H9 (cell line): ENCODE results near the gene RRP36. TPM values are rescaled to one million over a fixed set of nuclear protein-coding genes. Genes with fewer than 3 reads are reported as not detected.
A peak's percentile ranks its signal among the peaks of the same experiment; 100 is the strongest.

Source experiments
- DNase-seq: peaks from one replicate; pipeline ENCODE4 v3.0.0-alpha.2; 2017
- H2AFZ ChIP-seq: one replicate; pipeline ENCODE4 v1.6.1; 2013; ENCODE audit warnings: mild to moderate bottlenecking, low read length, control low read depth, moderate library complexity
- H2AK5ac ChIP-seq: 2 replicates; pipeline ENCODE4 v1.6.1; 2013; ENCODE audit warnings: low read length, control low read depth, mixed read lengths; ENCODE audit not compliant: insufficient read length
- H2BK120ac ChIP-seq: one replicate; pipeline ENCODE4 v1.6.1; 2013; ENCODE audit warnings: low read depth, mild to moderate bottlenecking, low read length, control low read depth, inconsistent platforms; ENCODE audit not compliant: poor library complexity, severe bottlenecking
- H2BK12ac ChIP-seq: 2 replicates; pipeline ENCODE4 v1.6.1; 2013; ENCODE audit warnings: low read length, control low read depth, mixed read lengths, low read depth; ENCODE audit not compliant: insufficient read length
- H2BK15ac ChIP-seq: 2 replicates; pipeline ENCODE4 v1.6.1; 2013; ENCODE audit warnings: low read depth, low read length, control low read depth
- H2BK20ac ChIP-seq: one replicate; pipeline ENCODE4 v1.6.1; 2013; ENCODE audit warnings: low read depth, mild to moderate bottlenecking, low read length, control low read depth, inconsistent platforms; ENCODE audit not compliant: poor library complexity, severe bottlenecking
- H2BK5ac ChIP-seq: 2 replicates; pipeline ENCODE4 v1.6.1; 2013; ENCODE audit warnings: low read length, control low read depth, mixed read lengths; ENCODE audit not compliant: insufficient read length
- H3K14ac ChIP-seq: 2 replicates; pipeline ENCODE4 v1.6.1; 2013; ENCODE audit warnings: low read length, control low read depth; ENCODE audit not compliant: insufficient read depth
- H3K18ac ChIP-seq: 2 replicates; pipeline ENCODE4 v1.6.1; 2013; ENCODE audit warnings: low read depth, mild to moderate bottlenecking, mixed read lengths, low read length, control low read depth; ENCODE audit not compliant: insufficient read length
- H3K23ac ChIP-seq: 2 replicates; pipeline ENCODE4 v1.6.1; 2013; ENCODE audit warnings: low read length, control low read depth, mixed read lengths, low read depth; ENCODE audit not compliant: insufficient read length
- H3K23me2 ChIP-seq: 2 replicates; pipeline ENCODE4 v1.6.1; 2013; ENCODE audit warnings: low read depth, mild to moderate bottlenecking, mixed read lengths, low read length, control low read depth; ENCODE audit not compliant: insufficient read length, poor library complexity, severe bottlenecking
- H3K27ac ChIP-seq: 2 replicates; pipeline ENCODE4 v1.5.1; 2013; ENCODE audit warnings: low read length, control low read depth, mixed read lengths, low read depth; ENCODE audit not compliant: insufficient read length
- H3K27me3 ChIP-seq: 2 replicates; pipeline ENCODE4 v1.6.1; 2013; ENCODE audit warnings: low read length, control low read depth, inconsistent platforms; ENCODE audit not compliant: insufficient read depth
- H3K4ac ChIP-seq: 2 replicates; pipeline ENCODE4 v1.6.1; 2013; ENCODE audit warnings: low read depth, mild to moderate bottlenecking, control low read depth, inconsistent platforms, low read length, moderate library complexity
- H3K4me1 ChIP-seq: 2 replicates; pipeline ENCODE4 v1.6.1; 2013; ENCODE audit warnings: low read length, control low read depth, inconsistent platforms; ENCODE audit not compliant: insufficient read depth
- H3K4me2 ChIP-seq: 2 replicates; pipeline ENCODE4 v1.6.1; 2013; ENCODE audit warnings: low read length, control low read depth, mixed read lengths; ENCODE audit not compliant: insufficient read length, insufficient read depth
- H3K56ac ChIP-seq: 2 replicates; pipeline ENCODE4 v1.6.1; 2013; ENCODE audit warnings: low read depth, mild to moderate bottlenecking, mixed read lengths, low read length, control low read depth; ENCODE audit not compliant: insufficient read length
- H3K79me1 ChIP-seq: 2 replicates; pipeline ENCODE4 v1.6.1; 2013; ENCODE audit warnings: low read depth, mild to moderate bottlenecking, moderate library complexity, low read length, control low read depth, inconsistent platforms; ENCODE audit not compliant: insufficient read depth, poor library complexity, severe bottlenecking
- H3K79me2 ChIP-seq: 2 replicates; pipeline ENCODE4 v1.6.1; 2013; ENCODE audit warnings: low read length, control low read depth, inconsistent platforms; ENCODE audit not compliant: insufficient read depth
- H3K9ac ChIP-seq: 2 replicates; pipeline ENCODE4 v1.6.1; 2013; ENCODE audit warnings: low read length, control low read depth, mixed read lengths; ENCODE audit not compliant: insufficient read length; ENCODE audit errors: extremely low read depth
- H3K9me3 ChIP-seq: one replicate; pipeline ENCODE4 v1.6.1; 2013; ENCODE audit warnings: low read depth, low read length, inconsistent platforms; ENCODE audit not compliant: control insufficient read depth
- H3T11ph ChIP-seq: one replicate; pipeline ENCODE4 v1.6.1; 2013; ENCODE audit warnings: mild to moderate bottlenecking, low read length, control low read depth, inconsistent platforms
- H4K20me1 ChIP-seq: one replicate; pipeline ENCODE4 v1.6.1; 2013; ENCODE audit not compliant: control insufficient read depth, insufficient read length, insufficient read depth
- H4K5ac ChIP-seq: 2 replicates; pipeline ENCODE4 v1.6.1; 2013; ENCODE audit warnings: low read depth, mild to moderate bottlenecking, mixed read lengths, low read length, control low read depth; ENCODE audit not compliant: insufficient read length
- H4K8ac ChIP-seq: replicated peaks from 2 replicates; pipeline ENCODE4 v1.6.1; 2013; ENCODE audit warnings: low read length, control low read depth, mixed read lengths, low read depth; ENCODE audit not compliant: insufficient read length
- H4K91ac ChIP-seq: 2 replicates; pipeline ENCODE4 v1.6.1; 2013; ENCODE audit warnings: low read depth, mild to moderate bottlenecking, moderate library complexity, mixed read lengths, low read length, control low read depth; ENCODE audit not compliant: insufficient read length
- H3K27ac Mint-ChIP-seq, 3 experiments: 2 replicates in 2 of 3; 3 replicates in 1 of 3; pipeline ENCODE4 v1.8.0; 2020 to 2021; ENCODE audit warnings: mixed read lengths in 3 of 3, mild to moderate bottlenecking in 1 of 3, moderate library complexity in 1 of 3
- H3K27me3 Mint-ChIP-seq: 2 replicates; pipeline ENCODE4 v1.8.0; 2021; ENCODE audit warnings: low read depth, mild to moderate bottlenecking, moderate library complexity, mixed read lengths
- H3K36me3 Mint-ChIP-seq, 3 experiments: 2 replicates in 2 of 3; 3 replicates in 1 of 3; pipeline ENCODE4 v1.8.0; 2020 to 2021; ENCODE audit warnings: low read depth in 3 of 3, mixed read lengths in 3 of 3; ENCODE audit not compliant: insufficient read depth in 1 of 3
- H3K4me1 Mint-ChIP-seq, 2 experiments: 2 replicates each; pipeline ENCODE4 v1.8.0; 2020; ENCODE audit warnings: mixed read lengths in 2 of 2
- H3K4me3 Mint-ChIP-seq, 2 experiments: 2 replicates in 1 of 2; 3 replicates in 1 of 2; pipeline ENCODE4 v1.8.0; 2020 to 2021; ENCODE audit warnings: mild to moderate bottlenecking in 2 of 2, mixed read lengths in 2 of 2, moderate library complexity in 1 of 2
- H3K9me3 Mint-ChIP-seq, 2 experiments: 2 replicates in 1 of 2; 3 replicates in 1 of 2; pipeline ENCODE4 v1.8.0; 2020; ENCODE audit warnings: mild to moderate bottlenecking in 2 of 2, mixed read lengths in 2 of 2, moderate library complexity in 1 of 2
- CTCF ChIP-seq: fragments of 200-600 bp; sonication (generic); conservative IDR thresholded peaks from 3 replicates; pipeline ENCODE4 v1.8.0; 2021; ENCODE audit warnings: antibody characterized with exemption, mild to moderate bottlenecking
- WGBS: extraction: QIAGEN DNeasy Blood & Tissue Kit; methylation state at CpG from one replicate; pipeline ENCODE4 v1.1.7; 2013; ENCODE audit warnings: missing lambda C conversion rate, low lambda C conversion rate, mixed read lengths; ENCODE audit not compliant: insufficient read length; ENCODE audit errors: extremely low coverage; 5-methylcytosine and 5-hydroxymethylcytosine counted together
- total RNA-seq: library from RNA; stranded (reverse); gene quantifications from 2 replicates; pipeline ENCODE4 v1.2.1, GENCODE V29; 2021

The RRP36 gene
- total RNA-seq, 1 experiment from 2014 or later = 117 TPM

GRCh38 chr6:42988486-42989020, 32.9 kb upstream of the RRP36 start:
- H3K4me3 Mint-ChIP-seq = no peak overlapping the region
- no CpG with 5 or more reads among the region's 1 CpG for WGBS
- no peak overlapping the region for H3K56ac ChIP-seq

More at GRCh38 chr6:42988486-42989020, 32.9 kb upstream of the RRP36 start:
- Histone ChIP-seq H4K91ac (no peak overlapping the region), H3K23me2 (peaks cover 6% of the 10 kb centered on the region), H3K27ac (no peak overlapping the region), H2BK5ac (no peak overlapping the region), H4K8ac (no peak overlapping the region), H3K9ac (no peak overlapping the region), H2BK20ac (no peak overlapping the region), H2BK15ac (no peak overlapping the region), H2AK5ac (no peak overlapping the region), H2BK12ac (no peak overlapping the region), H3K18ac (no peak overlapping the region), H4K20me1 (no peaks in the 10 kb centered on the region), H3K27me3 (no peaks in the 10 kb centered on the region), H3K4ac (no peak overlapping the region), H3K4me1 (no peaks in the 10 kb centered on the region), H3K23ac (no peak overlapping the region), H4K5ac (no peak overlapping the region), H2BK120ac (no peak overlapping the region), H3K79me2 (no peaks in the 10 kb centered on the region; the same call in 1 of the 2 replicates), H3K14ac (no peak overlapping the region), H3K79me1 (peaks cover 4% of the 10 kb centered on the region), H3K4me2 (no peak overlapping the region), H2AFZ (no peak overlapping the region), H3K9me3 (no peaks in the 10 kb centered on the region), H3T11ph (no peak overlapping the region)
- no peak for TF ChIP-seq CTCF
- H3K27me3 Mint-ChIP-seq = no peaks in the 10 kb centered on the region; the same call in 1 of the 2 replicates
- DNase-seq = no peak
- peaks cover 20 to 27% of the 10 kb centered on the region in 2 experiments for H3K4me1 Mint-ChIP-seq
- H3K36me3 Mint-ChIP-seq = peaks cover 13 to 44% (median 29%) of the 10 kb centered on the region in 3 experiments
- H3K27ac Mint-ChIP-seq = peak overlapping the region in 1 of 3 experiments; percentile 14; a peak in 1 of 7 replicates
- no peaks in the 10 kb centered on the region for H3K9me3 Mint-ChIP-seq
